ENCODE data around the gene IGFN1. TPM values are rescaled to one million over a fixed set of nuclear protein-coding genes. Genes with fewer than 3 reads are reported as not detected.

IGFN1 gene
- total and polyA plus RNA-seq, 9 of the 15 experiments (the other 6 are each of a cell fraction or from before 2014, with no cell fraction given), result 0.04 TPM; not detected in 8

- TF ChIP-seq MXD1 (CRISPR knock-in tag; IDR thresholded peaks at IDR 0.05; ENCODE audit: borderline replicate concordance, poor library complexity, severe bottlenecking), result peak; percentile 1
- TF ChIP-seq L3MBTL2 (IDR thresholded peaks at IDR 0.05), result 0 out of 2 replicates have a peak, but pooled peaks have one; percentile 27
- TF ChIP-seq CBFA2T3 (IDR thresholded peaks at IDR 0.05), result no peak
These were observed 21.4 kb upstream of the IGFN1 start (continued) for GRCh38 chr1:201169203-201169602.

GRCh38 chr1:201169971-201170532, 20.6 kb upstream of the IGFN1 start:
- in situ Hi-C loops (cut with MboI), result no loop called here
- Histone ChIP-seq H4K20me1 (replicated peaks; ENCODE audit: control insufficient read depth, insufficient read depth, low read length) (no peaks in the 10 kb centered on the region), H3K36me3 (ENCODE audit: control insufficient read depth, insufficient read depth, low read length) (no peaks in the 10 kb centered on the region), H3K9me3 (replicated peaks; ENCODE audit: control insufficient read depth, insufficient read depth, low read depth, low read length) (peaks cover 3% of the 10 kb centered on the region; the same call in 1 of the 2 replicates), H3K9me1 (ENCODE audit: control insufficient read depth, insufficient read depth, low read length) (no peaks in the 10 kb centered on the region), H3K27ac (ENCODE audit: extremely low read depth, low read depth, low read length) (peak overlapping the region; percentile 72; the same call in 2 of the 3 replicates), H3K27me3 (ENCODE audit: control insufficient read depth in 2 of 2, insufficient read depth in 2 of 2, low read length in 2 of 2) (no peaks in the 10 kb centered on the region), H3K4me1 (replicated peaks in 1 of 2; ENCODE audit: control insufficient read depth in 2 of 2, insufficient read depth in 2 of 2, low read length in 2 of 2) (peaks cover 15 to 32% of the 10 kb centered on the region in 2 experiments; a peak in 4 of 5 replicates), H3K79me2 (ENCODE audit: control insufficient read depth, insufficient read depth, low read length) (no peaks in the 10 kb centered on the region), H2AFZ (ENCODE audit: low read depth, low read length) (peak overlapping the region; percentile 97), H3K4me2 (ENCODE audit: insufficient read depth, low read length) (peak overlapping the region; percentile 97), H3K9ac (ENCODE audit: insufficient read depth in 1 of 2, low read depth in 2 of 2, low read length in 2 of 2) (peak overlapping the region; percentile 3 to 60; a peak in 3 of 4 replicates), H3K4me3 (no peak overlapping the region)
- TSS peak; percentile 69 for BruUV-seq (replicated peaks)
- DNase-seq (ENCODE audit: extremely low read depth in 1 of 4, low spot score in 3 of 4), result no peak
- 53% methylated on average over 2 of the region's 2 CpGs for WGBS (ENCODE audit: insufficient coverage, low coverage, missing lambda C conversion rate)
- ChIA-PET CTCF (ENCODE audit: low intra/inter-chr PET ratio) (no interaction called here), POLR2A (interaction anchor here (1.0 to 6.7 kb wide), 2 partner anchors 14 to 20 kb away, joined by 5 to 121 read pairs; partner anchors contain the start of genes IGFN1 and TMEM9)
- no peak for FAIRE-seq
- ATAC-seq, result no peak
- intact Hi-C loops (cut with micrococcal nuclease), result loop anchor here (1.0 kb wide), 1 partner anchor 16 kb away; the partner anchor contains the start of gene TMEM9
- TF ChIP-seq GTF2A2 (tag; IDR thresholded peaks at IDR 0.05) (peak; percentile 61; the same call in 1 of the 2 replicates), NFATC3 (IDR thresholded peaks at IDR 0.05) (0 out of 2 replicates have a peak, but pooled peaks have one; percentile 20), ZBTB9 (CRISPR knock-in tag; IDR thresholded peaks at IDR 0.05) (no peak), ZNF316 (IDR thresholded peaks at IDR 0.05) (no peak), MTA1 (IDR thresholded peaks at IDR 0.05; ENCODE audit: borderline replicate concordance) (peak; percentile 5; the same call in 1 of the 2 replicates), ZNF143 (CRISPR knock-in tag; IDR thresholded peaks at IDR 0.05) (0 out of 2 replicates have a peak, but pooled peaks have one; percentile 25), MBD1 (CRISPR knock-in tag; IDR thresholded peaks at IDR 0.05) (no peak), ZNF561 (CRISPR knock-in tag; conservative IDR thresholded peaks at IDR 0.05) (no peak), KDM5B (IDR thresholded peaks at IDR 0.05; ENCODE audit: insufficient replicate concordance, low read depth, low read length) (no peak), JUN (IDR thresholded peaks at IDR 0.05; ENCODE audit: borderline replicate concordance, low read depth, low read length) (no peak), JUN (CRISPR knock-in tag; IDR thresholded peaks at IDR 0.05; ENCODE audit: borderline replicate concordance) (no peak), THAP7 (CRISPR knock-in tag; IDR thresholded peaks at IDR 0.05) (no peak), SNRNP70 (optimal IDR thresholded peaks at IDR 0.05; ENCODE audit: low read depth, low read length) (no peak), RBM39 (optimal IDR thresholded peaks at IDR 0.05; ENCODE audit: low read depth, low read length) (no peak), ZNF707 (CRISPR knock-in tag; conservative IDR thresholded peaks at IDR 0.05) (no peak)

All from K562 (cell line).